Mammary epithelial cell (primary cell): ENCODE data around the gene BBS9.

Source experiments
- EZH2 ChIP-seq: IDR thresholded peaks from 2 replicates; pipeline ENCODE4 v1.6.1; 2012; ENCODE audit warnings: low read length, inconsistent platforms, borderline replicate concordance
- TF ChIP-seq, protein P1 (sequence below), 2 donors: IDR thresholded peaks in 1 of 2; conservative IDR thresholded peaks in 1 of 2; 2 replicates each; pipeline ENCODE4 v1.5.1; 2011 to 2012; ENCODE audit warnings: inconsistent platforms in 2 of 2, low read length in 2 of 2, mild to moderate bottlenecking in 2 of 2, control low read depth in 1 of 2, low read depth in 1 of 2; ENCODE audit not compliant: insufficient read depth in 1 of 2; ENCODE audit errors: extremely low read depth in 1 of 2

DNA sequence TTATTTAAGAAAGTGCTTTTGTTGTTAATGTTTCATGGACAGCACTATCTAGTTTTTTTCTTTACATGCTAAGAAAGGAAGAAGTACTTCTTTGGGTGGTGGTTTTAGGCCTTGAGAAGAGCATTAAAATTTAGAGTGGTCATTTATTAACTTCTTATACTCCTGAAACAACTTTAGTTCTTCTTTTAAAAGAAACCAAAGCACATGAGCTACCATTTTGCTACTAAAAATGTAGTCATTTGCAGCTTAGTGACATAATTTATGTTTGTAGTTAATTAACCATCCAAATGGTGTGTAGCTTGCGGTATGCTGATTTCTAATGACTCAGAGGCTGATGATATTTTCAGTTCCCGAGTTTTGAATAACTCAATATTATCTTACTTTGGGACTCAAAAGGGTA lies 207.5 kb downstream of the BBS9 start:
- TF ChIP-seq, protein P1, sequence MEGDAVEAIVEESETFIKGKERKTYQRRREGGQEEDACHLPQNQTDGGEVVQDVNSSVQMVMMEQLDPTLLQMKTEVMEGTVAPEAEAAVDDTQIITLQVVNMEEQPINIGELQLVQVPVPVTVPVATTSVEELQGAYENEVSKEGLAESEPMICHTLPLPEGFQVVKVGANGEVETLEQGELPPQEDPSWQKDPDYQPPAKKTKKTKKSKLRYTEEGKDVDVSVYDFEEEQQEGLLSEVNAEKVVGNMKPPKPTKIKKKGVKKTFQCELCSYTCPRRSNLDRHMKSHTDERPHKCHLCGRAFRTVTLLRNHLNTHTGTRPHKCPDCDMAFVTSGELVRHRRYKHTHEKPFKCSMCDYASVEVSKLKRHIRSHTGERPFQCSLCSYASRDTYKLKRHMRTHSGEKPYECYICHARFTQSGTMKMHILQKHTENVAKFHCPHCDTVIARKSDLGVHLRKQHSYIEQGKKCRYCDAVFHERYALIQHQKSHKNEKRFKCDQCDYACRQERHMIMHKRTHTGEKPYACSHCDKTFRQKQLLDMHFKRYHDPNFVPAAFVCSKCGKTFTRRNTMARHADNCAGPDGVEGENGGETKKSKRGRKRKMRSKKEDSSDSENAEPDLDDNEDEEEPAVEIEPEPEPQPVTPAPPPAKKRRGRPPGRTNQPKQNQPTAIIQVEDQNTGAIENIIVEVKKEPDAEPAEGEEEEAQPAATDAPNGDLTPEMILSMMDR (conservative IDR thresholded peaks at IDR 0.05 in 1 of 2, IDR thresholded peaks at IDR 0.05 in 1 of 2; ENCODE audit: extremely low read depth in 1 of 2, insufficient read depth in 1 of 2, low read depth in 1 of 2, low read length in 2 of 2) = no peak
- no peak for TF ChIP-seq EZH2
